Stimulated activated CD8-positive, alpha-beta memory T cell treated with anti-CD3 and anti-CD28 coated beads, Interleukin-2, amount 100 ng/mL, for 48 hours (primary cell): Measurements from ENCODE around the gene AKT1.

Experiments
- DNase-seq, 2 donors: peaks; one replicate each; pipeline ENCODE4 v3.0.0-alpha.2; 2020; ENCODE audit warnings: low read depth in 2 of 2

AKT1 gene

GRCh38 chr14:104786091-104786586, 9.4 kb downstream of the AKT1 start:
- no peak for DNase-seq

- no peak for DNase-seq
These were observed 9.9 kb downstream of the AKT1 start for GRCh38 chr14:104785708-104786080.

DNA sequence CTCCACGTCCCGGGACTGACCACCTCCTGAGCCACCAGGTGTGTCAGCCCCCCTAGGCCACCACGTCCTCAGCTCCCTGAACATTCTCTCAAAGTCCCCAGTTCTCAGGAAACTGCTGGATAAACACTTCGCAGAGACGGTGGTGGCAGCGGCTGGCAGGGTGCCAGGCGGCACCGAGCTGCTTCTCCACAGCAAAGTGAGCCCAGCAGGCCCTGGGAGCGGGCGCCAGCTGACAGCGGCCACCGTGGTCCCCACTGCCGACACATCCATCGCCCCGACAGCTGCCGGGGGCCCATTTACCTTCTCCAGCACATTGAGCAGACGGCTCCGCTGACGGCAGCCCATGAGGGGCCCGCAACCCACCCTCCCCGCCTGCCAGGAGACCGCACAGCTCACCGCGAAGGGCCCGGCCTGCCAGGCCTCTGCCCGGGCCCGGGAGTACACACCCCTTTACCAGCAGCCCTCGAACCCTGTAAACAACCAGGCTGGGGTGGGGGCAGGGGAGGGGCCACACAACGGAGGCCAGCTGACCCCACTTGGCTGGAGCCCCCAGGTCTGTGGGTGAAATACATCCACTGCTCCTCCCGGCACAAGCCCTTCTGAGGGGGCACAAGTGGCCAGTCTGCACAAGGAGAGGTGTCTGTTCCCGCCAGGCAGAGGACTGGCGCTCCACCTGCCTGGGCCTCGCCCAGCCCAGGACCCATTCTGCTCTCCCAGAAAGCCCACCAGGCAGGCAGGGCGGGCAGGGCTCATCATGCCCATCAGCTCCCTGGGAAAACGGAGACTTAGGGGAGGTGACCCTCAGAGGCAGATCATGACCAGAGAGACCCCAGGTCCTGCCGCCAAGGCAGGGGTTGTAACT, 10.5 kb downstream of the AKT1 start:
- DNase-seq, result no peak

GRCh38 chr14:104784218-104784568, 11.4 kb downstream of the AKT1 start:
- no peak for DNase-seq

DNA sequence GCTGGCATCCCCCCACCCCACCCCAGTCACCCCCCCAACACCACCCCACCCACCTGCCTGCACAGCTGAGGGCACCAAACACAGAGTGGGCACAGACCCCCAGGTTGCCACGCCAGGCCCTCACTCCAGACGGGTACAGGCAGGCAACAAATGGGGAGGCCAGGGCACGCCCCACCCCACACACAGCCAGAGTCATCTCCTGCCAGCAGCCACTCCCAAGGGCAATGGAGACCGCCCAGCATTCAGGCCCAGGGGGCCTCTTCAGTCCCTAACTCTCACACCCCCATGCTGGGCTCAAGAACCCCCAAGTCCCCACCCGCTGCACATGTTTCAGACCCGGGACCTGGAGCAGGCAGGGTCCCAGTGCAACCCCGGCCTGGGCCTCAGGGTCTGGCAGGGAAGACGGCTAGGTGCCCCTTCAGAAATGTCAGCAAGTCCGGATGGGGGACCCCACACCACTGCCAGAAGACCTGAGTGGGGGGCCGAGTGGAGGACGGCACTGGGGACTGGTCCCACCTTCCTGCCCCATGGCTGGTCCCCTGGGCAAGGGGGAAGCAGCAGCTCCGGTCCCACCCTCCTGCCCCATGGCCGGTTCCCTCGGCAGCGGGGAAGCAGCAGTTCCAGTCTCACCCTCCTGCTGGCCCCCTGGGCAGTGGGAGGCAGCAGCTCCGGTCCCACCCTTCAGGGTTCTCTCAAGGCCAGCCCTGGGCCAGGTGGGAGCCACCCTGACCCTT, 11.9 kb downstream of the AKT1 start:
- DNase-seq, result no peak

GRCh38 chr14:104782808-104783139, 12.8 kb downstream of the AKT1 start:
- DNase-seq, result no peak

- DNase-seq, result no peak
These were observed 13.3 kb downstream of the AKT1 start for GRCh38 chr14:104782086-104782807.

- no peak for DNase-seq
These were observed 14.1 kb downstream of the AKT1 start for GRCh38 chr14:104781271-104782077.

GRCh38 chr14:104780513-104781030, 15.0 kb downstream of the AKT1 start:
- no peak for DNase-seq

GRCh38 chr14:104779776-104780512, 15.6 kb downstream of the AKT1 start:
- no peak for DNase-seq

DNA sequence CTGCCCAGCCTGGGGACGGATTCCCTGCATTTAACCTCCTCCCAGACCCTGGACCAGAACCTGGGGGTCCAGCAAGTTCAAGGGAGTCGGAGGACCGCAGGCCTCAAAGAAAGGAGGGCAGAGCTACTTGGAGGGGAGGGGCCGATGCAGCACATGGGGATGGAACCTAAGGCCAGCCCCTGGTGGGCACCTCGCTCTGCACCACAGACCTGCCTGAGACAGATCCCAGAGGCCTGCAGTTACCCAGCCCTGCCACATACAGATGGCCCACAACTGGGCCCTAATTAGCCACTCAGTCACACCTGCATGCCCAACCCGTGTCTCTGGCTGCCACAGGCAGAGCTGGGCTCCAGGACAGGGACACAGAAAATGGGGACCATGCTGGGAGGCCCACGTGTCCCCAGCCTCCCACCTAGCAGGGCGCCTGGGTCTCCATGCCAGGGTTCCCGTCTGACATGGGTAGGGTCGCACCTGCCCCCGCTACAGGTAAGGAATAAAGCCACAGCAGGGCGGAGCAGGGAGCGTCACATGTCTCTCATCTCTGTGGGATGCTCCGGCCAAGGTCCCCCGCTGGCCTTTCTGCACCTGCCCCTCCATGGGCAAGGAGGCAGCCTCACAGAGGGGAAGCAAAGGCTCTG, 16.7 kb downstream of the AKT1 start:
- DNase-seq, result no peak

- no peak for DNase-seq
These were observed 17.7 kb downstream of the AKT1 start for GRCh38 chr14:104777808-104778249.

GRCh38 chr14:104776961-104777807, 18.4 kb downstream of the AKT1 start:
- DNase-seq, result no peak

DNA sequence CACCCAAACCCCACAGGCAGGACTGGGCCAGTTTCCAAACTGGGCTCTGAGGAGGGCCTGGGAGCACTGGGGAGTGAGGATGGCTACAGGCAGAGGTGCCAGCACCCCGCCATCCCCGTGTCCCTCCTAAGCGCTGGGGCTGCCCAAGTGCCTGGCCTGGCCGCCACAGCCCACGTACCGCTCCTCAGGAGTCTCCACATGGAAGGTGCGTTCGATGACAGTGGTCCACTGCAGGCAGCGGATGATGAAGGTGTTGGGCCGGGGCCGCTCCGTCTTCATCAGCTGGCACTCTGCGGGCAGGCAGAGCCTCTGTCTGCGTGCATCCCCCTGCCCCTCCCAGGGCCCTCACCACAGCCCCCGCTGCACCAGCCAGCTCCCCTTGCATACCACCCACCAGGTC, 19.1 kb downstream of the AKT1 start:
- no peak for DNase-seq

DNA sequence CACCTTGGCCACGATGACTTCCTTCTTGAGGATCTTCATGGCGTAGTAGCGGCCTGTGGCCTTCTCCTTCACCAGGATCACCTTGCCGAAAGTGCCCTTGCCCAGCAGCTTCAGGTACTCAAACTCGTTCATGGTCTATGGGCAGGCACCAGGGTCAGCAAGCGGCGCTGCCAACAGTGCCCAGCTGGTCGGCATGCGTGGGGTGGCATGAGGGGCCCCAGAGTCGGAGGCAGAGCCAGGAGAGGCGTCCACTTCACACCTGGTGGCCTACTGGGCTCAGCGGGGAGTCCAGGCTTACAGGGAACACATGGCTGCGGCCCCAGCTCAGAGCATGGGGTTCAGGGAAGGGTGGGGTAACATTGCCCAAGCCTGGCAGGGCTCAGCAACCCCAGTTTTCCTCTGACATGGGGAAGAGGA, 20.5 kb downstream of the AKT1 start:
- DNase-seq, result no peak

DNA sequence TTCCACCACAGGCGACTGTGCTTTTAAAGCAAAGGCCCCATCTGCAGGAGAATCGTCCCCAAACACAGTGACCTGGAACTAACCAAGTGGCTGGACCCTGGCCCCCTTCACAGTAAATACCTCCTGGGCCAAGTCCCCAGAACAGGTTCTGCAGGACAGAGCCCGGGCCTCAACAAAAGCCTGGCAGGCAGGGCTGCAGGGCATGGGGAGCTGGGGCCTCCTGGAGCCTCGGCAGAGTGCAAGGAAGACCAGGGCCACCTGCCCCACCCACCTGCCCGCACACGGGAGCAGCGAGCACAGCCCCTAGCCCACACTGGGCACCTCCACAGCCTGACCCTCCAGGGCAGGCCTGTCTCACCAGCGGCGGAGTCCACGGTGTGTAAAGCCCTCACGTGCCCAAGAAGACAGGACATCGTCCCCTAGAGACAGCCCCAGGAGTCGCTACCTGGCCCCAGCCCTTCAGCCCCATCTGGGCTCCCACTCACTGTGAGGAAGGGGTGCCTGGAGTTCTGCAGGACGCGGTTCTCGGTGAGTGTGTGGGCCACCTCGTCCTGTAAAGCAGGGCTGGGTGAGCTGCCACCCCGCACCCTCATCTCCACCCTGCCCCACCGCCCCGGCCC, 21.0 kb downstream of the AKT1 start:
- no peak for DNase-seq

- no peak for DNase-seq
These were observed 21.8 kb downstream of the AKT1 start for GRCh38 chr14:104773505-104774452.
